ENCODE measurements around the gene RNF125. TPM values are rescaled to one million over a fixed set of nuclear protein-coding genes. Genes with fewer than 3 reads are reported as not detected.
A peak's percentile ranks its signal among the peaks of the same experiment; 100 is the strongest.

RNF125 gene
- total and polyA plus RNA-seq, 9 of the 15 experiments (the other 6 are each of a cell fraction or from before 2014, with no cell fraction given): 0.01 to 0.29 (median 0.07) TPM; not detected in 1

DNA sequence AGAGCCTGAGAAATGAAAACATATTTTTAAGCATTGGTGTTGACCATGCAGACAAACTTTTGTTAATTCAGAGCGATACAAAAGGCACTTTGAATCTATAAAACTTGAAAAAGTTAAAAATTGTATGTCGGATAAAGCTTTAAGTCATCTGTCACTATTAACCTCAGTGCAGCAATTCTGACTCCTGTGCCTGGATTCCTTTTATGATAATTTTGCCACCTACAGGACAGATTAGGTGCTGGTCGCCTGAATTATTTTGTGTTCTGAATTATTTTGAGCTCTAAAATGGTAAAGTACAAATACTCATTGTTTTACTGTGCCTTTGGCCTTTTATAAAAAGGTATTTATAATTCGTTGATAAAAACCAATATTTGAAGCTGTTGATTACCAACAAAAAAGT is 53.7 kb downstream of the RNF125 start:
- no TSS peak for BruUV-seq (replicated peaks)
- WGBS (ENCODE audit: insufficient coverage, low coverage, missing lambda C conversion rate): under 1% methylated on average over 4 of the region's 4 CpGs
- H2AFZ ChIP-seq (ENCODE audit: low read depth, low read length): no peak overlapping the region
- intact Hi-C loops (cut with micrococcal nuclease) (no loop called here), in situ Hi-C loops (cut with MboI) (no loop called here)
- H3K4me1 ChIP-seq (replicated peaks in 1 of 2; ENCODE audit: control insufficient read depth in 2 of 2, insufficient read depth in 2 of 2, low read length in 2 of 2): no peaks in the 10 kb centered on the region
- no peaks in the 10 kb centered on the region for H4K20me1 ChIP-seq (replicated peaks; ENCODE audit: control insufficient read depth, insufficient read depth, low read length)
- no peak overlapping the region for H3K27ac ChIP-seq (ENCODE audit: extremely low read depth, low read depth, low read length)
- DNase-seq (ENCODE audit: extremely low read depth in 1 of 4, low spot score in 3 of 4): peak; percentile 20 to 45 (median 38)
- ATAC-seq: peak; percentile 81
- no peaks in the 10 kb centered on the region for H3K36me3 ChIP-seq (ENCODE audit: control insufficient read depth, insufficient read depth, low read length)
- ChIA-PET POLR2A (interaction anchor here (1.2 to 1.6 kb wide), 2 partner anchors 16 to 20 kb away, joined by 3 to 6 read pairs; partner anchors contain the start of gene RNF138), CTCF (ENCODE audit: low intra/inter-chr PET ratio) (no interaction called here)
- no peak overlapping the region for H3K4me2 ChIP-seq (ENCODE audit: insufficient read depth, low read length)
- peaks cover 6 to 13% of the 10 kb centered on the region in 2 experiments; a peak in 4 of 5 replicates for H3K27me3 ChIP-seq (ENCODE audit: control insufficient read depth in 2 of 2, insufficient read depth in 2 of 2, low read length in 2 of 2)
- H3K9ac ChIP-seq (ENCODE audit: insufficient read depth in 1 of 2, low read depth in 2 of 2, low read length in 2 of 2): no peak overlapping the region
- H3K4me3 ChIP-seq: no peak overlapping the region
- no peaks in the 10 kb centered on the region for H3K9me1 ChIP-seq (ENCODE audit: control insufficient read depth, insufficient read depth, low read length)
- H3K79me2 ChIP-seq (ENCODE audit: control insufficient read depth, insufficient read depth, low read length): no peaks in the 10 kb centered on the region
- no peak for FAIRE-seq
- no peaks in the 10 kb centered on the region for H3K9me3 ChIP-seq (replicated peaks; ENCODE audit: control insufficient read depth, insufficient read depth, low read depth, low read length)
- TF ChIP-seq TOE1 (IDR thresholded peaks at IDR 0.05; ENCODE audit: borderline replicate concordance): no peak
- TF ChIP-seq TOE1 (CRISPR knock-in tag; IDR thresholded peaks at IDR 0.05; ENCODE audit: borderline replicate concordance, low read depth): no peak
- TF ChIP-seq, protein P1, sequence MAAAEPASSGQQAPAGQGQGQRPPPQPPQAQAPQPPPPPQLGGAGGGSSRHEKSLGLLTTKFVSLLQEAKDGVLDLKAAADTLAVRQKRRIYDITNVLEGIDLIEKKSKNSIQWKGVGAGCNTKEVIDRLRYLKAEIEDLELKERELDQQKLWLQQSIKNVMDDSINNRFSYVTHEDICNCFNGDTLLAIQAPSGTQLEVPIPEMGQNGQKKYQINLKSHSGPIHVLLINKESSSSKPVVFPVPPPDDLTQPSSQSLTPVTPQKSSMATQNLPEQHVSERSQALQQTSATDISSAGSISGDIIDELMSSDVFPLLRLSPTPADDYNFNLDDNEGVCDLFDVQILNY (CRISPR knock-in tag; IDR thresholded peaks at IDR 0.05): no peak
- TF ChIP-seq, protein P2, sequence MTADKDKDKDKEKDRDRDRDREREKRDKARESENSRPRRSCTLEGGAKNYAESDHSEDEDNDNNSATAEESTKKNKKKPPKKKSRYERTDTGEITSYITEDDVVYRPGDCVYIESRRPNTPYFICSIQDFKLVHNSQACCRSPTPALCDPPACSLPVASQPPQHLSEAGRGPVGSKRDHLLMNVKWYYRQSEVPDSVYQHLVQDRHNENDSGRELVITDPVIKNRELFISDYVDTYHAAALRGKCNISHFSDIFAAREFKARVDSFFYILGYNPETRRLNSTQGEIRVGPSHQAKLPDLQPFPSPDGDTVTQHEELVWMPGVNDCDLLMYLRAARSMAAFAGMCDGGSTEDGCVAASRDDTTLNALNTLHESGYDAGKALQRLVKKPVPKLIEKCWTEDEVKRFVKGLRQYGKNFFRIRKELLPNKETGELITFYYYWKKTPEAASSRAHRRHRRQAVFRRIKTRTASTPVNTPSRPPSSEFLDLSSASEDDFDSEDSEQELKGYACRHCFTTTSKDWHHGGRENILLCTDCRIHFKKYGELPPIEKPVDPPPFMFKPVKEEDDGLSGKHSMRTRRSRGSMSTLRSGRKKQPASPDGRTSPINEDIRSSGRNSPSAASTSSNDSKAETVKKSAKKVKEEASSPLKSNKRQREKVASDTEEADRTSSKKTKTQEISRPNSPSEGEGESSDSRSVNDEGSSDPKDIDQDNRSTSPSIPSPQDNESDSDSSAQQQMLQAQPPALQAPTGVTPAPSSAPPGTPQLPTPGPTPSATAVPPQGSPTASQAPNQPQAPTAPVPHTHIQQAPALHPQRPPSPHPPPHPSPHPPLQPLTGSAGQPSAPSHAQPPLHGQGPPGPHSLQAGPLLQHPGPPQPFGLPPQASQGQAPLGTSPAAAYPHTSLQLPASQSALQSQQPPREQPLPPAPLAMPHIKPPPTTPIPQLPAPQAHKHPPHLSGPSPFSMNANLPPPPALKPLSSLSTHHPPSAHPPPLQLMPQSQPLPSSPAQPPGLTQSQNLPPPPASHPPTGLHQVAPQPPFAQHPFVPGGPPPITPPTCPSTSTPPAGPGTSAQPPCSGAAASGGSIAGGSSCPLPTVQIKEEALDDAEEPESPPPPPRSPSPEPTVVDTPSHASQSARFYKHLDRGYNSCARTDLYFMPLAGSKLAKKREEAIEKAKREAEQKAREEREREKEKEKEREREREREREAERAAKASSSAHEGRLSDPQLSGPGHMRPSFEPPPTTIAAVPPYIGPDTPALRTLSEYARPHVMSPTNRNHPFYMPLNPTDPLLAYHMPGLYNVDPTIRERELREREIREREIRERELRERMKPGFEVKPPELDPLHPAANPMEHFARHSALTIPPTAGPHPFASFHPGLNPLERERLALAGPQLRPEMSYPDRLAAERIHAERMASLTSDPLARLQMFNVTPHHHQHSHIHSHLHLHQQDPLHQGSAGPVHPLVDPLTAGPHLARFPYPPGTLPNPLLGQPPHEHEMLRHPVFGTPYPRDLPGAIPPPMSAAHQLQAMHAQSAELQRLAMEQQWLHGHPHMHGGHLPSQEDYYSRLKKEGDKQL (CRISPR knock-in tag; IDR thresholded peaks at IDR 0.05; ENCODE audit: borderline replicate concordance): no peak
- no peak for TF ChIP-seq C11orf30 (IDR thresholded peaks at IDR 0.05; ENCODE audit: low read depth)
- TF ChIP-seq SMC3 (conservative IDR thresholded peaks at IDR 0.05; ENCODE audit: insufficient read depth, low read depth, low read length): no peak
- TF ChIP-seq ETS2 (tag; IDR thresholded peaks at IDR 0.05; ENCODE audit: borderline replicate concordance, poor library complexity, severe bottlenecking): no peak
- TF ChIP-seq, protein P3, sequence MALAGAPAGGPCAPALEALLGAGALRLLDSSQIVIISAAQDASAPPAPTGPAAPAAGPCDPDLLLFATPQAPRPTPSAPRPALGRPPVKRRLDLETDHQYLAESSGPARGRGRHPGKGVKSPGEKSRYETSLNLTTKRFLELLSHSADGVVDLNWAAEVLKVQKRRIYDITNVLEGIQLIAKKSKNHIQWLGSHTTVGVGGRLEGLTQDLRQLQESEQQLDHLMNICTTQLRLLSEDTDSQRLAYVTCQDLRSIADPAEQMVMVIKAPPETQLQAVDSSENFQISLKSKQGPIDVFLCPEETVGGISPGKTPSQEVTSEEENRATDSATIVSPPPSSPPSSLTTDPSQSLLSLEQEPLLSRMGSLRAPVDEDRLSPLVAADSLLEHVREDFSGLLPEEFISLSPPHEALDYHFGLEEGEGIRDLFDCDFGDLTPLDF (CRISPR knock-in tag; IDR thresholded peaks at IDR 0.05): no peak
- TF ChIP-seq POLR3G (IDR thresholded peaks at IDR 0.05; ENCODE audit: extremely low read depth, insufficient read length, insufficient replicate concordance): no peak
- TF ChIP-seq ELF2 (CRISPR knock-in tag; IDR thresholded peaks at IDR 0.05): no peak
- no peak for TF ChIP-seq CHCHD3 (CRISPR knock-in tag; IDR thresholded peaks at IDR 0.05)
- no peak for TF ChIP-seq FOXJ2 (tag; IDR thresholded peaks at IDR 0.05)
